CD4-positive, alpha-beta T cell treated with Interleukin-4 for 4 hours (primary cell): ENCODE results near the gene CT47A1.
"Not testable (repeated sequence)": the region's sequence is repeated elsewhere in the genome, so short reads cannot be mapped to it uniquely, and the experiment has no call there.

ENCODE experiments used
- DNase-seq: peaks from one replicate; pipeline ENCODE4 v3.0.0-alpha.2; 2020

Gene CT47A1

DNA sequence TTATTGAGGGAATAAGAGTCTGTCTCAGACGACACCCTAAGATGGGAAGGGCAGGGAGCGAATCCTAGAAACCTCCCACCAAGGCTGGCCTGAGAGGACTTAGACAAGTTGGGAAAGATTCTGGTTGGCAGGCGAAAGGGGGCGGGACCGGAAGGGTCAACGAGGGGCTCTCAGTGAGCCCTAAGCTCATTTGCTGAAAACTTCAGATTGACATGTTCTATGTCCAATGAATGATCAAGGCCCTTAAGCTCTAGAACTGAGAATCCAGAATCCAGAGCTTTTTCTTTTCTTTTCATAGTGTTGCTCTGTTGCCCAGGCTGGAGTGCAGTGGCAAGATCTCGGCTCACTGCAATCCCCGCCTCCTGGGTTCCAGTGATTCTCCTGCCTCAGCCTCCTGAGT is at the start of gene CT47A1:
Gene CT47A1, minus strand, starts transcription at position 101 of the 400 bp plus-strand sequence. CDS start 231 bp downstream, outside the sequence.
- not testable (repeated sequence) for DNase-seq

DNA sequence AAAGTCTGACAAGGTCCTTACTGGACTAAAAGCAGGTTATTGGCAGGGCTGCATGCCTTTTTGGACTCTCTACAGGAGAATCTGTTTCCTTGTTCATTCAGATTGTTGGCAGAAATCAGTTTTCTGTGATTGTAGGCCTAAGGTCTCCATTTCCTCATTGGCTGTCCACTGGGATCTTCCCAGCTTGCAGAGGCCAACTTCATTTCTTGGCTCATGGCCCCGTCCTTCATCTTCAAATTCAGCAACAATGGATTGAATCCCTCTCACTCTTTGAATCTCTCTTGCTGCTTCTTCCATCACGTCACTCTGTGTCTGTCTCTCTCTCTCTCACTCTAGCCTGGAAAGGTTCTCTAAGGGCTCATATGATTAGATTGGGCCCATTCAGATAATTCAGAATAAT is 47.0 kb upstream of the CT47A1 start:
- no peak for DNase-seq

DNA sequence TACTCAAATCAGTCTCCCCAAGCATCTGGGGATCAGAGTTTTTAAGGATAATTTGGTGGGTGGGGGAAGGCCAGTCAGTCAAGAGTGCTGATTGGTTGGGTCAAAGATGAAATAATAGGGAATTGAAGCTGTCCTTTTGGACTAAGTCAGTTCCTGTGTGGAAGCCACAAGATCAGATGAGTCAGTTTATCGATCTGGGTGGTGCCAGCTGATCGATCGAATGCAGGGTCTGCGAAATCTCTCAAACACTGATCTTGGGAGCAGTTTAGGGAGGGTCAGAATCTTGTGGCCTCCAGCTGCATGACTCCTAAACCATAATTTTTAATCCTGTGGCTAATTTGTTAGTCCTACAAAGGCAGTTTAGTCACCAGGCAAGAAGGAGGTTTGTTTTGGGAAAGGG is 44.5 kb upstream of the CT47A1 start:
- DNase-seq = no peak

DNA sequence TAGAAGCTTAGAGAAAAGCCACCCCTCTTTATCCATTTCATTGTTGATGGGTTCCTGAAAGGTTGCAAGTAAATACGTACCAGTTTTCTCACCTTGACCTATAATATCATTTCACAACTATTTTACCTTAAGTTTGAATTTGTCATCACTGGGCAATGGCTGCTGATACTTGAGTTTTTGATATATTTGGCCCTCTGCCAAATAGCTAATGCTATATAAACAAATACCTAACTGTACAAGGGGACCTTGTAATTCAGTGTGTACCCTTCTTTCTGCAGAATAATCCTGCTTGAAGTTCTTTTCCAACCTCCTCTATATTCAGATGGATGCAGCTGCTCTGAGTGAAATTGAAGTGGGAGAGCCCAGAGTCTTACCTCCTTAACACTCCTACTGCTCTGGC is 42.9 kb upstream of the CT47A1 start:
- no peak for DNase-seq

DNA sequence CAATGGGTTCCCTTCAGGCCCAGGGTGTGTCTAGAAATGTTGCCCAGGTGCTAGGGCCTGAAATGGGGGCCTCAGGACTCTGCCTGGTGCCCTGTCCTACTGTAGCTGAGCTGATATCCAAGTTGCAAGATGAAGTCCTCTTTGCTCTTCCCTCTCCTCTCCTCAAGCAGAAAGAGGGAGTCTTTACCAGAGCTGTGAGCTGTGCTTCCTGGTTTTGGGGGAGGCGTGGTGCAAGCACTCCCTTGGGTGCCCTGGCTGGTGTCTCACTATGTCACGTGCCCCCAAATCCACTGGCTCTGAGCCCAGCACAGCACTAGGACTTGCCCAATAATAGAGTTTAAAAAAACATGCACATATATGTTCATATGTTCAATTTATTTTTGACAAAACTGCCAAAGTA is 29.3 kb upstream of the CT47A1 start:
- DNase-seq = no peak

DNA sequence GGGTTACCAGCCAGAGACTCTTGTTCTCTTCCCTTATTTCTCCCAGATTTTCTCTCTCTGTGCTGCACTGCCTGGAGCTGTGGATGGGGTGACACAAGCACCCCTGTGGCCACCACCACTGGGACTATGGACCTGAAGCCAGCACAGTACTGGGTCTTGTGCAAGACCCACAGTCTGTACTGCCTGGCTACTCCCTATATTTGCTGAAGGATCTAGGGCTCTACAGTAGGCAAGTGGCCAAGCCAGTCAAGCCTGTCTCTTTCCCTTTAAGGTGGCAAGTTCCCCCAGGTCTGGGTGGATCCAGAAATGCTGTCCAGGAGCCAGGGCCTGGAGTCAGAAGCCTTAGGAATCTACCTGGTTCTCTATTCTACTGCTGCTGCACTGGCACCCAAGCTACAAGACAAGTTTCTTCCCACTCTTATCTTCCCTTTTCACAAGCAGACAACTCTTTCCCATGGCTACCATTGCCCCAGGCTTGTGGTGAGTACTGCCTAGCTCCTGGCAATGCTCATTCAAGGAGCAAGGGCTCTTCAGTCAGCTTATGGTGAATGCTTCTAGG is 28.4 kb upstream of the CT47A1 start:
- no peak for DNase-seq

DNA sequence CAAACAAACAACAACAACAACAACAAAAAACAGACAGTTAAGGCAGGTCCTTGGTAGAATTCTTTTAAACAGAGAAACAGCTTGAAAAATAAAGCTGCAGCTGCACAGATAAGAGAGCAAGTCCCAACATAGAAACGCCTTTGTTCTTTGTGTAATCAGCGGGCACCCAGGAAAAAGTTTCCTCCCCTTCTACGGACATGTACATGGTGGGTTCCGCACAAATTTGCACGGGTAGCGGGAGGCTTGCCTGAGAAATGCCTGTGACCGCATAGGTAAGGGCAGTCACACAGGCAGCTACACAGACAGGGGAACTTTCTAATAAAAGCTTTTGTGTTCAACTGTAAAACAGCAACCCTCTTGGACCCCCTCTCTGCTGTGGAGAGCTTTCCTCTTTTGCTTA is 25.7 kb upstream of the CT47A1 start:
- DNase-seq = no peak

DNA sequence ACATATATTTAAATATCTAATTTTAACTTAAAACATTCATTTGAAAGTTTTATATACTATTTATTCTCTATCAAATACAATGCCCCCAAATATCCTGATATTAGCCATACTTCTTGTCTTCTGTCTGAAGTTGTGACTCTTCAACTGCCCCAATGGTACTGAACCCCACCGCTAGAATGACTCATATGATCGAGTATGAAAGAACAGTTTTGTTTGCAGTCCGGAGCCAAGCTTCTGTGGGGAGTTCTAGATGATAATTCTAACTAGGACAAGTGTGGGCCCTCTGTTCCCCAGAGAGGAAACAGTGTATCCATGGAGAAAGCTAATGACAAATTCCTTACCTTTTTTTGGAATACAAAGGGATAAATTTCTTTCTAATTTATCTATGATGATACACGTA is 24.7 kb upstream of the CT47A1 start:
- DNase-seq = no peak

DNA sequence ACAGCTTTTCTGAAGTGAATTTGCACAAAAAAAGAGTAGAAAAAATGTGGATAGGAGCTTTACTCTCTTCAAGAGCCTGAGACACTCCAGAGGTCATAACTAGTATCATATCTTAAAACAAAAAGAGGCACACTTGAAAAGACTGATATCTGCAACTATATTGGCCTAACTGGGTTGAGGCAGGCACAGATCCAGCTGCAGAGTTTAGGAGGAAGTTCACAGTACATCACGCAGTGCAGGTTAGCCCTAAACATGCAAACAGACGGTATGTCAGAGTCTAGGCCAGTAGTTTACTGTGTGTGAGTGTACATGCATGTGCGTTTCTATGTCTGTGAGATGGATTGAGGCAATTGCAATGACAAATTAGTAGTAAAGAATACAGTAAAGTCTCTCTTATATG is 24.2 kb upstream of the CT47A1 start:
- DNase-seq = no peak

DNA sequence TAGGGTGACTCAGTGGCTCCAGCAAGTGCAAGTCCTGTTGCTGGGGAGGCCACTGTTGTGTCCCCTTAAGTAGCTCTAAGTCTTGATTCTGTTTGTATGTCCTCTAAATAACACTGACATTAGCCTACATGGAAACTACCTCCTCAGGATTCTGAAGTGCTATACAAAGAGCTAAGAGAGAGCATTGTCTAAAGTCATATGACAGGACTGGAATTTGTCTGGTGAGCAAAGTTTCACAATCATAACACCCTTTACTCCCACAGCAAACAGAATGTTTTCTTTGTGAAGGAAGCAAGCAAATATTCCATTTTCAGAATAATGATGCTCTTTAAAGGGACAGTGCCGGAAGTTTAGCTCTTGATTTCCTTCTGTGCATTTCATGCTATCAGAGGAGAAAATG is 23.4 kb upstream of the CT47A1 start:
- no peak for DNase-seq

DNA sequence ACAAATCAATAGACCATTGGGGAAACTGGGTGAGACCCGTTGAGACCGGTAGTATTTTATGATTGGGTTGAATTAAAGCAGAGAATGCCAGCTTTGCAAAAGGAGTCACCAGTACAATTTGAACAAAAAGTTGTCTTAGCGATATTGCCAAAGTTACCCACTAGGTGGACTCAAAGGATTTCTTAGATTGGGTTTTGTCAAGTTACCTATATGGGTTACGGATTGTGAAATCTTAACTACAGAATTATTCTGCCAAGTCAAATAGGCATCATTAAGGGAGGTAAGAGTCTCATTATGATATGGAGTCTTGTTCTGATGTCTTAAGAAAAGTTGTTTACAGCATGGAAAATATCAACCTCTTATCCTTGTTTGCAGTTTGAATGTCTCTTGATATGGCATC is 15.0 kb upstream of the CT47A1 start:
- DNase-seq = no peak

DNA sequence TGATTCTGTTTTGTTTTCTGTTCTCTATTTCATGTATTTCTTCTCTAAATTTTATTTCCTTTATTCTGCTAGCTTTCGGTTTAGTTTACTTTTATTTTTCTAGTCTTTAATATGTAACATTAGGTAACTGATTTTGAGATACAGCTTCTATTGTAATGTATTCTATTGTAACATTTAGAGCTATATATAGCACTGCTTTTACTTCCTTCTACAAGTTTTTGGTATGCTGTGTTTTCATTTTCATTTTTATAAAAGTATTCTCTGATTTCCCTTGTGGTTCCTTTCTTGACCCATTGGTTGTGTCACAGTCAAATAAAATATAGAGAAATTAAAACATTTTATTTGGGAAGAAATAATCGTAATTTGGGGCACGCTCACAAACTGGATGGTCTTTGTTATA is 13.9 kb upstream of the CT47A1 start:
- DNase-seq = no peak

DNA sequence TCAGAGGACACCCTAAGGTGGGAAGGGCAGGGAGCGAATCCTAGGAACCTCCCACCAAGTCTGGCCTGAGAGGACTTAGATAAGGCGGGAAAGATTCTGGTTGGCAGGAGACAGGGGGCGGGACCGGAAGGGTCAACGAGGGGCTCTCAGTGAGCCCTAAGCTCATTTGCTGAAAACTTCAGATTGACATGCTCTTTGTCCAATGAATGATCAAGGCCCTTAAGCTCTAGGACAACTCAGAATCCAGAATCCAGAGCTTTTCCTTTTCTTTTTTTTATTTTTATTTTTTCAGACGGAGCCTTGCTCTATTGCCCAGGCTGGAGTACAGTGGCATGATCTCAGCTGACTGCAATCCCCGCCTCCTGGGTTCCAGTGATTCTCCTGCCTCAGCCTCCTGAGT is 29.1 kb downstream of the CT47A1 start, which contains the start of gene CT47A7:
Gene CT47A7, minus strand, starts transcription at position 101 of the 400 bp plus-strand sequence. CDS start 255 bp downstream, outside the sequence.
- DNase-seq = not testable (repeated sequence)
